Epithelial cell of proximal tubule (primary cell): ENCODE measurements around the gene GOPC. TPM values are rescaled to one million over a fixed set of nuclear protein-coding genes. Genes with fewer than 3 reads are reported as not detected.

ENCODE experiments used
- DNase-seq: peaks from one replicate; pipeline ENCODE4 v3.0.0-alpha.2; 2011; ENCODE audit warnings: low read depth
- H3K4me3 ChIP-seq: 2 replicates; pipeline ENCODE4 v1.5.1; 2011; ENCODE audit warnings: low read depth, mild to moderate bottlenecking, low read length
- CTCF ChIP-seq: conservative IDR thresholded peaks from 2 replicates; pipeline ENCODE4 v1.5.1; 2012; ENCODE audit warnings: low read depth, mild to moderate bottlenecking, low read length
- total RNA-seq: library from RNA; depleted of rRNA; stranded (reverse); fragments of >200 nt; gene quantifications from 2 replicates; pipeline ENCODE4 v1.2.3, GENCODE V29; 2015

GOPC gene
- total RNA-seq, 1 donor from 2014 or later, result 13.2 TPM

DNA sequence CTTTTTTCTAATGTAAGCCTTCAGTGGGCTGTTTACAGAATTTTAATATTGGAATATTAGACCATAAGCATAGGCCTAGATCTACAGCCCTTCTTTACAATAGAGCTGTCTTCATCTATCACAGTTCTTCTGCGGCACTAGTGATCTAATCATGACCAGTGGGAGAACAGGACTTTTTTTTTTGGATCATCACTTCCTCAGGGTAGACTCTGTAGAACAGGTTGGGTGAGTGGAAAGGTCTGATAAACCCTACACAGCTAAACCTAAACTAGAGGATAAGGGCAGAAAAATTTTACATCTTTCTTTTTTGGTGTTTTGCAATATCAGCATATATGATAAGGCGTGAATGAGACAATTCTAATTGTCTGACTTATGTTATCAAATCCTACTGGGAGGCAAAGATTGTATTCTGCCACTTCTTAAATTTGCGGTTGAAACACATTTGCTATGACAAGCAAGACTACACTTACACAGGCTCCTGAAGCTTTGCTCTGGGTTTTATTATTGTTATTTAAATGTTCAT is 52.2 kb downstream of the GOPC start:
- H3K4me3 ChIP-seq, result no peak overlapping the region
- DNase-seq, result no peak
- TF ChIP-seq CTCF, result no peak

DNA sequence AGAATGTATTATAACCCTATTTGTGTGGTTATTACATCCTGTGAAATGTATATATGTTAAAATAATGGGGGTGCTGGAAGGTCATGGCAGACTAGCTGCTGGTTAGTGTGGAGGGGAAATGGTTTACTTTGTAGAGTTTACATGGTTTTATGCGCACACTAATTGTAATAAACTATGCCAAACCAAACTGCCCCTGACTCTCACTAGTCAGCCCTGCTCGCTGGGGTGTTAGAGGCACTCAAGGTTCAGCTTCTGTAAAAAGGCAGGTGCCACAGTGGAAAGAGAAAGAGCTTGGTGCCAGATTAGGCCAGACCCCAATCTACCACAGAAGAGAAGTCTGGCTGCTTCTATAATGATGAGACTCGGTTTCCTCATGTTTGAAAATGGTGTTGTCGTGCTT is 52.7 kb downstream of the GOPC start:
- no peak for DNase-seq
- TF ChIP-seq CTCF, result no peak

DNA sequence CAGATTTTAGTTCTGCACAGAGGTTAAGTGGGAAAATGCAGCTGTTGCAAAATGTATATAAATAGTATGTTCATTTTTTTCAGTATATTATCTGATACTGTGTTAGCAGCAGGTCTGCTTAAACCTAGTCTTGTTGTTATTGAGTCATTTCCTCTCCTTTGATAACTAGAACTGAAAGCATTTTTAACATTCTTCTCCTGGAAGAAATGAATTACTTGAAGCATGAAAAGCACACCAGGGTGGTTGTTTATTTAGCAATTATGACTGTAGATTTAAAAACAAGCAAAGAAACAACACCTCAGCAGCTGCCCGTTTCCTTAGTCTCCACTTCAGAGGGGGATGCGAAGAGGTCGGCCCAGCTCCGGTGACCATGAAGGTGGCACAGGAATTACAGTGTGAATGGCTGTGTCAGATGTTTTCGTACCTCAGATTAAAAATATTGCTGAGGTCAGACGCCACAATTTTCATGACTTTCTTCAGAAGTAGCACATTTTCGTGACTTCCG is 53.5 kb downstream of the GOPC start:
- TF ChIP-seq CTCF, result no peak
- H3K4me3 ChIP-seq, result peak overlapping the region; percentile 64
- peak; percentile 48 for DNase-seq

More for the DNA sequence above, 52.7 kb downstream of the GOPC start:
- H3K4me3 ChIP-seq, result no peak overlapping the region

- H3K4me3 ChIP-seq, result peak overlapping the region; percentile 64
- TF ChIP-seq CTCF, result peak; percentile 34
- no peak for DNase-seq
Observed at GRCh38 chr6:117547688-117548621, 54.4 kb downstream of the GOPC start.

DNA sequence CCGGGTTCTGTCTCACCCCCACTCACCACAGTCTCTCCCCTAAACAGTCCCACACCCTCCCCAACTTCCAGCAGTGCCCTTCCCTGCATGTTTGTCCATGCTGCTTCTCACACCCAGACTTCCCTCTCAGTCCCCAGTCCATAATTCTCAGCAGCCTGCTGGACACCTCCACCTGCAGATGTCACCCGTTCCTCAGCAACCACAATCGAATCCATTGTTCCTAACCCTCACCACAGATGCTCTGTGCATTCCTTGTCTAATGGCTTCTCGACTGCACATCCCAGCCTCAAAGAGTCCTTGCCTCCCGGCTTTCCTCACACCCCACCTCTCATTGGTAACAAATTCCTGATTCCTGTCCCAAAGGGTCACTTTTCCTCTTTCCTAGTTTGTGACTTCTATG is 55.6 kb downstream of the GOPC start:
- no peak overlapping the region for H3K4me3 ChIP-seq
- TF ChIP-seq CTCF, result no peak
- no peak for DNase-seq

- H3K4me3 ChIP-seq, result no peak overlapping the region
- DNase-seq, result no peak
- TF ChIP-seq CTCF, result no peak
Observed at GRCh38 chr6:117545161-117545595, 57.1 kb downstream of the GOPC start.
